GM12874 (cell line): ENCODE data around the gene KNCN.

ENCODE experiments used
- TF ChIP-seq, protein P1 (sequence below): IDR thresholded peaks from 2 replicates; pipeline ENCODE4 v1.5.1; 2011; ENCODE audit warnings: low read depth, mild to moderate bottlenecking, control low read depth, low read length, moderate library complexity; ENCODE audit not compliant: insufficient read depth

Gene KNCN

DNA sequence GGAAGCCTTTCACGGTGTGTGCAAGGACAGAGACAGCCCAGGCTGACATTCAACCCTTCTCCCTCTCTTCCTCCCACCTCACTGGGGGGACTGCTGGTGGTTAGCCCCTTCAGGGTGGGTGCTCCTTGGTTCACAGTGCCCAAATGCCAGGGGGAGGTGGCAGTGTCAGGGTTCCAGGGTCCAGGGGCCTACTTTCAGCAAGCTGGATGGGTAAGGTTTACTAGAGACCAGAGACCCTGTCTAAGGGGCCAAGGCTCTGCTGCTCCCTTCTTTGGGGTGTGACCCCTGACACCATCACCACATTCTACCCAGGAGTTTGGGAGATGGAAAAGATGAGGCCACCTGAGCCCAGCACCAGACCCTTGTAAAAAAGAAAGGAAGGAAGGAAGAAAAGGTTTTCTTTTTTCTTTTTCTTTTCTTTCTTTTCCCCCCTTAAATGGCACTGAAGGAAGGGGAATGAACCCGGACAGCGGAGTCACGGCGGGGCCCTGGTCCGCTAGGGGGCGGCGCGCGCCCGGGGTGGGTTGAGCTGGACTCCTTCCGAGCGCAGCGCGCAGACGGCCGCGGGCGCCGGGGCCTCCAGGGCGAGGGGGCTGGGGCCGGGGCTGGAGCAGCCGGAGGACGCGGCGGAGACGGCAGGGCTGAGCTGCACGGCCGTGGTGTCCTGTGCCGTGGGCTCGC lies 18.8 kb downstream of the KNCN start:
- TF ChIP-seq, protein P1, sequence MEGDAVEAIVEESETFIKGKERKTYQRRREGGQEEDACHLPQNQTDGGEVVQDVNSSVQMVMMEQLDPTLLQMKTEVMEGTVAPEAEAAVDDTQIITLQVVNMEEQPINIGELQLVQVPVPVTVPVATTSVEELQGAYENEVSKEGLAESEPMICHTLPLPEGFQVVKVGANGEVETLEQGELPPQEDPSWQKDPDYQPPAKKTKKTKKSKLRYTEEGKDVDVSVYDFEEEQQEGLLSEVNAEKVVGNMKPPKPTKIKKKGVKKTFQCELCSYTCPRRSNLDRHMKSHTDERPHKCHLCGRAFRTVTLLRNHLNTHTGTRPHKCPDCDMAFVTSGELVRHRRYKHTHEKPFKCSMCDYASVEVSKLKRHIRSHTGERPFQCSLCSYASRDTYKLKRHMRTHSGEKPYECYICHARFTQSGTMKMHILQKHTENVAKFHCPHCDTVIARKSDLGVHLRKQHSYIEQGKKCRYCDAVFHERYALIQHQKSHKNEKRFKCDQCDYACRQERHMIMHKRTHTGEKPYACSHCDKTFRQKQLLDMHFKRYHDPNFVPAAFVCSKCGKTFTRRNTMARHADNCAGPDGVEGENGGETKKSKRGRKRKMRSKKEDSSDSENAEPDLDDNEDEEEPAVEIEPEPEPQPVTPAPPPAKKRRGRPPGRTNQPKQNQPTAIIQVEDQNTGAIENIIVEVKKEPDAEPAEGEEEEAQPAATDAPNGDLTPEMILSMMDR = peak; percentile 59

DNA sequence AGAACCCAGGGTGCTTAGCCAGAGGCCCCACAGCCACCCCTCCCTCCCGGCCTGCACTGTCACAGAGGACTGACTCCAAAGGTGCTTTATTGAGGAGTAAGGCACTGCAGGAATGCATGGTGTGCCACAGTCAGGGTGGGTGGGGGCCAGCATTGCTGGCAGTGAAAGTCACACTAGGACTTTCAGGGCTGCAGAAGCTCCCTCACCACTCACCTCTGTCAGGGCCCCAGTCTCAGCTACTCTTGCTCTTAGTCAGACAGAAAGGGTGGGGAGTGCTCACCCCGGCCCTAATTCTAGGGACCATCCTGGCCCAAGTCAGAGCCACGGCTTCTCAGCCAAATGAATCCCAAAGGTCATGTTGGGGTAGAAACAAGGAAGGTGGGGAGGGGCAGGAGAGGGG lies 19.4 kb downstream of the KNCN start:
- TF ChIP-seq, protein P1 = no peak

DNA sequence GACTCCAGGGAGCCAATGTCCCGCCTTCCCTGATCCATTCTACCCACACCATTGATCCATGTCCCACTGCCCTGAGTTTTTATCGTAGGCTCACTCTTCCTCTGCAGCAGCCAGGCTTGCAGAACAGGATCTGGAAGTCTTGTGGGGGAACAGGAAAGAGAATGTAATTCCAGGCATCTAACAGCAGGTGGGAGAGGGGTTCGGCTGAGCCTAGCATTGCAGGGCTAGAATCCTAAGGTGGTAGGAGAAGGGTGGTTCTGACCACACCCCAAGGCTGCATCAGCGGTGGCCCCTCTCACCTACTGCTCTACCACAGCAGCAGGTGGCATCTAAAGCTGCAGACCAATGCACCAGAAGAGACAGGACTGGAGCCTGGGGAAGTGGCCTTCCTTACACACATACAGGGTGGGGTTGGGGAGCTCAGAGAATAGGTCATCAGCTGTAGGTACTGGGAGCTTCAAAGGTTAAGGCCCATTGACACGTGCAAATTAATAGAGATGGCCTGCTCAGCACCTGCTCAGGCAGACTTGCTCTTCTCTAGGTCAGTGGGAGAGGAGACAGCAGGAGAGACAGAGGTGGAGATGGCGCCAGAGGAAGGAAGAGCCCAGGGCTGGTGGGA lies 20.5 kb downstream of the KNCN start:
- TF ChIP-seq, protein P1 = no peak

DNA sequence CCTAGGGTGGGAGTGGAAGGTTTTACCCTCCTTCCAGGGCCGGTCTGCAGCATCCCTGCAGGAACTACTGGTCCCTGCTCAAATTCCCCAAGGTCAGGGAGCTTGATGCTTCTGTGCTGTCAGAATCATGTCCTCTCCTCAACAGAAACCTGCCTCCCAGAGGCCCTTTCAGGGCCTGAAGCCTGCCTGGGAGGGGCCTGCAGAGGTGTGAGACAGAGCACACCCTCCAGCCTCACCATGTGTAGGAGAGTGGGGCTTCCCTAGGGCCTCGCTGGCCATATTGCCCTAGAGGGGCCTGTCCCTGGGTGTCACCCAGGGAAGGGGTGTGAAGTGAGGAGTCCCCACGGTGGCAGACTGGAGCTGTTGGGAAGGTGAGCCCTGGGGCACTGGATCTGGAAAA lies 21.1 kb downstream of the KNCN start:
- TF ChIP-seq, protein P1 = no peak

DNA sequence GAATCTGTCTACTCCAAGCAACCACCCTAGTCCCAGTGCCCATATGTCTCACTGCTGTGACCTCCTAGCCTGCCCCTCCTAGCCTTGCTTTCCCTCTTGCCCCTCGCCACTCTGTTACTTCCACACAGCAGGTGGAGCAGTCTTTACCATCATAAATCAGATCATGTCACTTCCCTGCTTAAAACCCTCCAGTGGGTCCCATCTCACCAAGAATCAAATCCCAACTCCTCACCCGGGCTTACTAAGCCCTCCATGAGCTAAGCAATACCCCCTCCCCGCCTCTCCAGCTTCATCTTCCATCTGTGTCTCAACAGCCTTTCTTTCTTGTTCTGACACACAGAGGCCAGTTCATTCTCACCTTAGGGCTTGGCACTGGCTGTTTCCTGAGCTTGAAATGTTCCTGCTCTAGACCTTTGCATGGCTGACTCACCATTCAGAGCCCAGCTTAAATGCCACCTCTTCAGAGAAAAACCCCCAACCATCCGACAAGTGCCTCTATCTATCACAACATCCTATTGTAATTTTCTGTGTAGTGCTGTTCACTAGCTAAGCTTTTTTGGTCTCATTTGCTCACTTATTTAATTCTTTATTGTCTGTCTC lies 22.3 kb downstream of the KNCN start:
- TF ChIP-seq, protein P1 = no peak

DNA sequence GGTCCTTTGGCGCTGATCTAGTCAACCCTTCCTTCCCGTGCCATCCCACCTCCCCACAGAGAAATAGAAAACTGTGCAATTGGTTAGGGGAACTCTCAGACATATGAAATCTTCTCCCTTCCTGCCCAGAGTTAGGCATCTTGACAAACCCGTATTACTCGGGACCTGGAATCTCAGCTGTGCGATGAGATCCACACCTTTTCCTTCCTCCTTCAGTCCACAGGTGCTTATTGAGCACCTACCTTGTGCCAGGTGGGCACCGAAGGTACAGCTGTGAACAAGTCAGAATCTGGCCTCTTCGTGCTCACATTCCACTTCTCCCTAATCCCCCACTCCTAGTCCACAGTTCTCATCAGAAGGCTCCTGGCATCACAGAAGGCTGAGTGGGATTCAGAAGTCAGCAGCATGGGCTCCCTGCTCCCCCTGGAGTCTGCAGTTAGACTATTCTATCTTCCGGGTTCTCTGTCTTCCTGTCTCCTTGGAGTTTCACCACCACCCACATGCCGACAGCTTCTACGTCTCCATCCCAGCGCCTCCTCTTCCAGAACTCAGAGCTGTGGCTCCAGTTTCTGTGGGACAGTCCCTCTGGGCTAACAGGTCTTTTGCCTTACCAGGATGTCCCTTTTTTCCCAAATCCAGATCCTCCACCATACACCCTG lies 23.0 kb downstream of the KNCN start:
- TF ChIP-seq, protein P1 = no peak

DNA sequence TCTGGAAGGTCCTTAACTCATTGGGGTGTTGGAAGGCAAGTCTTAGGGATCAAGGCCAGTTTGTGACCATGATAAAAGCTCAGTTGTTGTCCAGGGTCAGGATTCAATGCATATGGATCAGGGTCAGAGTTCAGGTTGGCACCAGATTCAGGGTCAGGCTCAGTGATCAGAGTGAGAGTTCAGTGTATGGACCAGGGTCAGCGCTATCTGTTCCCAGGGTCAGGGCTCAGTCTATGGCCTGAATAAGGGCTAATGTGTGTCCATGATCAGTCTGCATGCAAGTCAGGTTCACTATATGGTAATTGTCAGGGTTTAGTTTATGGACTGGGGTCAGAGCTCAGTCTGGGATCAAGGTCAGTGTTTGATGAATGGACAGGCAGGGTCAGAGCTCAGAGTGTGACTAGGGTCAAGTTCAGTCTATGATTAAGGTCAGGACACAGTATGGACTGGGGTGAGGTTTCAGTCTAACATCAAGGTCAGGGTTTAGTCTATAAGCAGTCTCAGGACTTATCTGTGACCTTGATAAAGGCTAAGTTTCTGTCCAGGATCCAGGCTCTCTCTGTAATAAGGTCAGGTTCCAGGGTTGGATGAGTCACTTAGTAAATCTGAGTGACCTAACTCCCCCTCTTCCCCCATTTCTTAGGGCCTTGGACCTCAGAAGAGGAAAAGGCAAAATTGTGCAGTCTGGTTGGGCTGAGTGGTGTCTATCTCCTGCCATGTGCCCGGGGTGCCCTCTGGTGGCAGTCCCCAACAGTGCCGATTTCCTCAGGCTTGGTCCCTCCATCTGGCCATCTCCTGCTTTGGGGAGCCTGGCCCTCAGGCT lies 23.8 kb downstream of the KNCN start:
- TF ChIP-seq, protein P1 = peak; percentile 92
